ENCODE data around the gene CMSS1.
A peak's percentile ranks its signal among the peaks of the same experiment; 100 is the strongest.
"Not testable (repeated sequence)": the region's sequence is repeated elsewhere in the genome, so short reads cannot be mapped to it uniquely, and the experiment has no call there.

CMSS1 gene

DNA sequence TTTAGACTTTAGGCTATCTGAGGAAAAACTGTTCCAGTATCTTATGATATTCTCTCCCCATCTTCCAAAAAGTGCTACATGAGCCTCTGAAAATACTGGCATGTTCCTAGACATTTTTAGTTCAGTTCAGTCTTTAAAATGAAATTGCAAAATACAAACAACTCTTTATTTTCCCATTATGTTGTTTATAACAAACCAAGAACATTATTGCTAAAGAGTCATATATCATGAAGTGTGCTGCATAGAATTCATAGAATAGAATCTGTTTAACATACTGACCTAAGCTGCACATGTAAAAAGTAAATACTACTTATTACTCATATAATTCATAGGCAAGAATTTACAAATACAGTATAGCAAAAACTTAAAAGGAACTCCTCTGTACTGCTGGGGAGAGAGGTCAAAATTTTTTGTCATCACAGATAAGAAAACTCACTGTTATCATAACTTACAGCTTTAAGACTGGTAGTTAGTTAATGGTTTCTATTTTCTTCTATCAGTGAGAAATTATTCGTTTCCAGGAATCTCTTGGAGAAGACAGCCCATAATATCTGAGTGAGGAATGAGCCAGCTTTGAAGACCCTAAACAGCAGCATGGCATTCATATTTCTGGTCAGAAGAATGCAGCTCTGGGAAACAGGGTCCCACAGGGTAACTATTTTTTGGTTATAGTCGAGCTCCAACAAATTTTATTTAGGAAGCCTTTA, 264.5 kb downstream of the CMSS1 start:
- no peak for DNase-seq (ENCODE audit: low read depth in 2 of 2)

GRCh38 chr3:100082714-100083113, 265.1 kb downstream of the CMSS1 start:
- no peak for DNase-seq (ENCODE audit: low read depth in 2 of 2)

DNA sequence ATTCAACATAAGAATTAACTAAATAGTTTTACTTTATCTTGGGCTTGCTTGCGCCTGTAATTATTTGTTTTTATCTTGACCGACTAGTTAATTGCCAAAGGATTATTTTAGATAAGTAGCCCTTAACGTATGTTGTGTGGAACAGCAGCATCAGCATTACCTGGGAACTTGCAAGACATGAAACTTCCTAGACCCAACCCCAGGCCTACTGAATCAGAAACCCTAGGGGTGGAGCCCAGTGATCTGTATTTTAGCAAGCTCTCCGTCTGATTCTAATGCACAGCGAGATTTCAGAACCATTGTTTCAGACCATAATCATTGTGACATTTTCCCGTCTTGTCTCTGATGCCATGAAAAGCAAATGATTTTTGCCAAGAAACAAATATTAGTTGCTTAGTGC, 265.5 kb downstream of the CMSS1 start:
- DNase-seq (ENCODE audit: low read depth in 2 of 2) = no peak

- no peak for DNase-seq (ENCODE audit: low read depth in 2 of 2)
Observed at GRCh38 chr3:100084100-100084806, 266.6 kb downstream of the CMSS1 start.

GRCh38 chr3:100086401-100086800, 268.7 kb downstream of the CMSS1 start:
- no peak for DNase-seq (ENCODE audit: low read depth in 2 of 2)

DNA sequence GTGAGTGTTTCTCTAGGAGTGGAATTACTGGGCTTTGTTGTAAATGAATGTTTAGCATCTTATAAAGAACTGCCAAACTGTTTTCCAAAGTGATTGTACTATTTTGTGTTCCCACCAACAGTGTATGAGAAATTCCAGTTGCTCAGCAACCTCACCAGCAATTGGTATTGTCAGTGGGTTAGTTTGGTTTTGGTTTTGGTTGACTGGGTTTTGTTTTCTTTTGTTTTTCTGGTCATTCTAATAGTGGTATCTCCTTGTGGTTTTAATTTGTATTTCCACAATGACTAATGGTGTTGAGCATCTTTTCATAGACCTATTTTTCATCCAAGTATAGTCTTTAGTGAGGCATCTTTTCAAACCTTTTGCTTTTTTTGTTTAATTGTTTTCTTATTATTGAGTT, 269.5 kb downstream of the CMSS1 start:
- no peak for DNase-seq (ENCODE audit: low read depth in 2 of 2)

DNA sequence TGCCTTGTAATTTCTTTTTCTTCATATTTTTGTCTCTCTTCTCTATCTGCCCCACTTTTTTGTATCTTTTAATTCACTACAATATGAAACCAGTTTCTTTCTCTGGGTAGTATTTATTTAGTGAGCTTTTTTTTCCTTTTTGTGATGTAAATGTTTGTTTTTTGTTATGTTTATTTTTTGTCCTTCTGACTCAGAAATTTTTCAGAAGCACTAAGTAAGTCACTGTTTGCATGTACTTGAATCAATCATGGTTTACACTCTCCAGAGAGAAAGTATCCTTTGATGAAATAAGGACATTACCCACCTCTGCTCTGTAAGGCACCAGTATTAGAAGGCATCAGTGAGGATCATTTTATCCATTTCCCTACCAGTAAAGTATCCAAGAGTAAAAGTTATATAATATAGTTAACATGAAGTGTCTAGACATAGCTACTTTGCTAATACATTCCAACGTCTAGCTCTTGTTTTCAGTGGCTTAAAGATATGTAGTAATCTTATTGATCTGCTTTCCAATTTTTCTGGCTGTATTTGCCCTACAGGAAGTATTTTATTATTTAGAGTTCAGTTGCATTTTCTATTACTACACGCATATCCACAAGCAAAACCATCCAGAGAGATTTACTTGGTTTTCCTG, 271.2 kb downstream of the CMSS1 start:
- DNase-seq (ENCODE audit: low read depth in 2 of 2) = no peak

DNA sequence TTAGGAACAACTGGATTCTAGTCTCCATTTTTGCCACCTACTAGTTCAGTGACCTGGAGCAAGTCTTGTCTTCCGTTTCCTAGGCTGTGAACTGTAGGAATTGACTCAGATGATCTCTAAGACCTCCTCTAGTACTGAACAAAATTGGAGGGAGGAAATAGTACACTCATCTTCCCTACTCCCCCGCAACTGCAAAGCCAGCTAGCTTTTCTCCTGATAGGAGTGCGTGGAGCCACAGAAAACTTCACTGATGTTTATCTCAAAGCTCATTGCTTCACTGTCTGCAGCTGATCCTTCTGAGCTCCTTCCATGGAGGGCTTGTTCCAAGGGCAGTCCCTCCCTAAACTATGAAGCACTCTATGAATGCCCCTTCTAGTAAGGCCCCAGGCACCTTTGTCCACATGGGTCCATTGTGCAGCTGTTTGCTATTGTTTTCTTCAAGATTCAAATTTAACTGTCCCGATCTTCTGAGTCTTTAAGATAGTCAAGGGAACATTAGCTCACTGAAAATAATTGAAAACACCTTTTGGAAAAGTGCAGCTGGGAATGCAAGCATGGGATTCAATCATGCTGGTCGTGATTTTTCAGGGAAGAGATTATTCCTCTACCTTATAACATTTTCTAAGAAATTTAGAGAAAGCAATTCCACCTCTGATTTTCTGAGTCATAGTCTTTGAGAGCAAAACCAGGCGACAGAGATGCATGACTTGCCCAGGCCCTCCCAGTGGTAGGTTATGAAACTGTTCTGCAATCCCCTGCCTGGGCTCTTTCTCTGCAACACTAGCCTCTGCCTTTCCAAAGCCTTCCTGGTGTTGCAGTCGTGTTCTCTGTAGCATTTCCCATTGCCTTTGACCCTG, 272.4 kb downstream of the CMSS1 start:
- no peak for DNase-seq (ENCODE audit: low read depth in 2 of 2)

GRCh38 chr3:100090669-100091005, 273.0 kb downstream of the CMSS1 start:
- DNase-seq (ENCODE audit: low read depth in 2 of 2) = no peak

DNA sequence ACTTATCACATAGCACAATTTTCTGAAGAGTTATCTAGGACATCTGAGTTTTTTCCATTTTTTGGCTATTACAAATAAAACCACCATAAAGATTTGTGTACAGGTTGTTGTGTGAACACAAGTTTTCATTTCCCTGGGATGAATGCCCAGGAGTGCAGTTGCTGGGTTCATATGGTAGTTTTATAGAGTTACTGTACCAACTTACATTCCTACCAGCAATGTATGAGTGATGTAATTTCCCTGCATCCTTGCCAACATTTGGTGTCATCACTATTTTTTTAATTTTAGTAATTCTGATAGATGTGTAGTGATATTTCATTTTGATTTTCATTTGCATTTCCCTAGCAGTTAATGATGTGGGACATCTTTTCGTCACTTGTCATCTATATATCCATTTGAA, 276.2 kb downstream of the CMSS1 start:
- DNase-seq (ENCODE audit: low read depth in 2 of 2) = no peak

DNA sequence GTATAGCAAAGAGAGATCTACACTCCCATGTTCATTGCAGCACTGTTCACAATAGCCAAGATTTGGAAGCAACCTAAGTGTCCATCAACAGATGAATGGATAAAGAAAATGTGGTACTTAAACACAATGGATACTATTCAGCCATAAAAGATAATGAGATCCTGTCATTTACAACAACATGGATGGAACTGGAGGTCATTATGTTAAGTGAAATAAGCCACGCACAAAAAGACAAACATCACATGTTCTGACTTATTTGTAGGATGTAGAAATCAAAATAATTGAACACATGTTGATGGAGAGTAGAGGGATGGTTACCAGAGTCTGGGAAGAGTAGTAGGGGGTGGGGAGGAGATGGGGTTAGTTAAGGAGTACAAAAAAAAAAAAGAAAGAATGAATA, 278.6 kb downstream of the CMSS1 start:
- DNase-seq (ENCODE audit: low read depth in 2 of 2) = not testable (repeated sequence)

GRCh38 chr3:100096866-100097265, 279.2 kb downstream of the CMSS1 start:
- no peak for DNase-seq (ENCODE audit: low read depth in 2 of 2)

DNA sequence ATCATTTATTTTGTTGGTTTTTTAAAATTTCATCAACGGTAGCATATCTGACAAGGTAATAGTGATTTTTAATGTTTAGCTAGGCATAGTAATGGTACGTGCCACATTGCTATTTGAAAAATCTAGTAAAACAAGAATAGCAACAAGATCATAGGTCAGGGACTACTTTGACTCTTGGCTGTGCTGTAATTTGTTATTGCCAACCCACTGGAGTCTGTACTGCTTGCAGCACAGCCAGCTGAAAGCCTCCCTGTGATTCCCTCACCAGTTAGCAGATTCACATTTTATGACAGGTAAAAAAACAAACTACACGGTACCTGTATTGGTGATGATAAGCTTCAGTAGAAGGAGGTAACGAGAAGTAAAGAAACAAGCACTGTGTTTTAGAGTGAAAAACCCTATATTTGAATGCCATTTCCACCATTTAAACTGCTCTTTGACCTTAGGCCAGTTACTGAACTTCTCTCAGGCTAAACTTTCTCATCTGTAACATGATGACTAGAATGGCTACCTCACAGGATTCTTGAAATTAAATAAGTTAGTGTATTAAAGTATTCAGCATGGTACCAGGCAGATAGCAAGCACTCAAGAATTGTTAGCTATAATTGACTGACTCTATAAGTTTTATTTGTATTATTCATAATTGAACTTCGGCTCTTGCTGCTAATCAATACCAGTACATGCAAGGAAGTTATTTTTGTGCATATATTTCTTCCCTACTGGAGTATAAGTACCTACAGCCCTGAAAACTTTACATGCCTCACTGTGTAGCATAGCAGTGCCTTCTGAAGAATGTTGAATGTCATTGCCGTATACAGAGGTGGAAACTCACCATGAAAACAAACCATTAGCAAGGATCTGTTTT, 280.5 kb downstream of the CMSS1 start:
- DNase-seq (ENCODE audit: low read depth in 2 of 2) = no peak

DNA sequence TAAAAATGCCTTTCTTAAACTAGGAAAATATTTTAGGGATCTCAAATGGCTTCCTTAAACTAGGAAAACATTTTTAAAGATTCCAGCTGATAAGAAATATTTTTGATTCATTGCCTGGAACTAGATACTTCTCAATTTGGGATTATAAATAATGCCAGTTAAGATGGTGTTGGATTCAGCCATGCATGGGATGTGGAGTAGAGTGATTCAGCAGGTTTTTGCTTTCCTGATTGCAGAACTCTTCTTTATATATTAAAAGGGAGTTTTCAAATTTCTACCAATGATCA, 281.1 kb downstream of the CMSS1 start:
- DNase-seq (ENCODE audit: low read depth in 2 of 2) = no peak

GRCh38 chr3:100099621-100100020, 282.0 kb downstream of the CMSS1 start:
- no peak for DNase-seq (ENCODE audit: low read depth in 2 of 2)

DNA sequence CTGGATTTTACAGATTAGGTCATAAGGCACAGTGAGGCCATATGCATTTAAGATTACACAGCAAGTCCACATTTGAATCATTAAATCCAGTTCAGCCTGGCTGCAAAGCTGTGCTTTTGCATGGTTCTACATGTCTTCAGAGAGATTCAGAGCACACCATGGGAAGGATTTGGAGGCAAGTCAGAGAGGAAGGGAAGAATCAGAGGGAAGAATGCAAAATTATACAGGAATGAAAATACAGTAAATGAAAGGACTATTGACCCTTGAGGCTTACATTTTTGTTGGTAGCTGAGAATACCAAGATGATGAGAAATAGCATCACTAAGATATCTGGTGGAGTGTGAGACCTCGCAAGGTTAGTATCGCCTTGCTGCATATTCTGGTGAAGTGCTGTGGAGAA, 282.8 kb downstream of the CMSS1 start:
- DNase-seq (ENCODE audit: low read depth in 2 of 2) = no peak

- DNase-seq (ENCODE audit: low read depth in 2 of 2) = no peak
Observed at GRCh38 chr3:100102757-100103156, 285.1 kb downstream of the CMSS1 start.

GRCh38 chr3:100103558-100104441, 286.1 kb downstream of the CMSS1 start:
- DNase-seq (ENCODE audit: low read depth in 2 of 2) = peak; percentile 19 to 25

- DNase-seq (ENCODE audit: low read depth in 2 of 2) = no peak
Observed at GRCh38 chr3:100104442-100104798, 286.8 kb downstream of the CMSS1 start.

DNA sequence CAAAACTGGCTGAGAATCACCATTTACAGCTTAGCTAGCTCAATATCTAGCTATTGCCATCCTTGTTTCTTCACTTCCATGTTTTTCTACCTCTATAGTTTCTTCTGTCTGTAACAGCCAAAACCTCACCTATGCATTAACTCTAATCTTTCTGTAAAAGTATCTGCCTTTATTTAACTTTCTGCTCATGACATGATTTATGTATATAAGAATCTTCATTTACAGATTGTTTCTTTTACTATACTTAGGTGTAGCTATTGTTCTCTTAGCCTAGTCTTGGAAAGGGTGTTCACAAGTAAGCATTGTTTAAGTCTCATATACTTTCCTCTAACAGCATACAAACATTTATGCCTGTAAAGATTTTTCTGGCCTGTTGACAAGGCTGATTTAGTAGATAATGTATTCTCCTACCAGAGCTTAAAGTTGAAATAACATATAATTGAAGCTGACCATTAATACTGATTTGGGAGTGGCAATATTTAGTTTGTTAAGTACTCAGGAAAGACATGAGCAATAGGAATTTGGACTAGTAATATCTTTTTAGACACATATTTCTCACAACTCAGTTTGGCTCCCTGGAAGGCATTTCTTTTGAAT, 287.3 kb downstream of the CMSS1 start:
- DNase-seq (ENCODE audit: low read depth in 2 of 2) = no peak
